HUES48 (cell line): Measurements from ENCODE around the gene NPIPB12.
"Not testable (repeated sequence)": the region's sequence is repeated elsewhere in the genome, so short reads cannot be mapped to it uniquely, and the experiment has no call there.

ENCODE experiments used
- H3K27ac ChIP-seq: one replicate; pipeline ENCODE4 v1.7.0; 2013; ENCODE audit warnings: low read depth, low read length, inconsistent platforms
- H3K27me3 ChIP-seq: 2 replicates; pipeline ENCODE4 v1.6.1; 2013; ENCODE audit warnings: mild to moderate bottlenecking, low read length; ENCODE audit not compliant: control insufficient read depth, insufficient read depth
- H3K36me3 ChIP-seq: 2 replicates; pipeline ENCODE4 v1.6.1; 2013; ENCODE audit warnings: low read length; ENCODE audit not compliant: control insufficient read depth, insufficient read depth
- H3K4me1 ChIP-seq: 2 replicates; pipeline ENCODE4 v1.6.1; 2013; ENCODE audit warnings: mild to moderate bottlenecking, low read length; ENCODE audit not compliant: control insufficient read depth, insufficient read depth
- H3K4me3 ChIP-seq: 2 replicates; pipeline ENCODE4 v1.5.1; 2013; ENCODE audit warnings: mild to moderate bottlenecking, low read depth, low read length
- H3K9ac ChIP-seq: 2 replicates; pipeline ENCODE4 v1.6.1; 2013; ENCODE audit warnings: mild to moderate bottlenecking, low read depth, low read length, moderate library complexity
- H3K9me3 ChIP-seq: 2 replicates; pipeline ENCODE4 v1.6.1; 2013; ENCODE audit warnings: low read length; ENCODE audit not compliant: control insufficient read depth, insufficient read depth

Gene NPIPB12

GRCh38 chr16:29454828-29455227, 51.4 kb downstream of the NPIPB12 start:
- not testable (repeated sequence) for H3K27me3 ChIP-seq, H3K4me3 ChIP-seq, H3K27ac ChIP-seq, H3K9me3 ChIP-seq, H3K4me1 ChIP-seq, H3K36me3 ChIP-seq, H3K9ac ChIP-seq

- not testable (repeated sequence) for H3K4me1 ChIP-seq, H3K9me3 ChIP-seq, H3K27me3 ChIP-seq, H3K9ac ChIP-seq, H3K27ac ChIP-seq, H3K4me3 ChIP-seq, H3K36me3 ChIP-seq
Observed at GRCh38 chr16:29454269-29454668, 51.9 kb downstream of the NPIPB12 start, which contains the start of the genes BOLA2 and SLX1B. TSS of gene BOLA2 (minus strand) at chr16:29454351. CDS start at chr16:29454253, 98 bp downstream. TSS of gene SLX1B (plus strand) at chr16:29454533.

- H3K9ac ChIP-seq, H3K9me3 ChIP-seq, H3K27me3 ChIP-seq, H3K4me1 ChIP-seq, H3K27ac ChIP-seq, H3K36me3 ChIP-seq, H3K4me3 ChIP-seq: not testable (repeated sequence)
Observed at GRCh38 chr16:29453754-29454153, 52.5 kb downstream of the NPIPB12 start.
